ENCODE measurements around the gene ARHGAP25. TPM values are rescaled to one million over a fixed set of nuclear protein-coding genes. Genes with fewer than 3 reads are reported as not detected.
A peak's percentile ranks its signal among the peaks of the same experiment; 100 is the strongest.

ARHGAP25 gene
- total RNA-seq, 3 donors from 2014 or later (not counting 1 experiment from before 2014, with no cell fraction given) = 122 to 180 (median 155) TPM

DNA sequence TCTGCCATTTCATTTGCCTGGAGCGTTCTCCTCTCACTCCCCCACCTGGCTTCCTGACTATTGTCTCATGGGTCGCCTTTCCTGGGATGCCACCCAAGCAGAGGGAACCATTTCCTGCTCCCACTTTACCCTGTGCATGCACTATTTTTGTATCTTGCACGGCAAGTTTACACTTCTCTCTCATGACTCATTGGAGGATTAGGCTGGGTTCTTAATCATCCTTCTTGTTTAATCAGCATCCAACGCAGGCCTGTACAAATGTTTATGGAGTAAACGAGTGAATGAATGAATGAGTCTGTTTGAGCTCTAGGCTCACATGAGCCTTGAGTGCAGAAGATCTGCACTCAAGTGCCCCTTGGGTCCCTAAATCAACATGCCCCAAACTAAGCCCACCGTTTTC is 3.8 kb upstream of the ARHGAP25 start:
- peaks cover 21 to 28% of the 10 kb centered on the region in 2 donors for H3K27me3 Mint-ChIP-seq (ENCODE audit: low read depth in 2 of 2)
- Histone ChIP-seq H3K9me3 (ENCODE audit: control insufficient read depth, insufficient read depth, low read length) (no peaks in the 10 kb centered on the region), H3K27me3 (ENCODE audit: control insufficient read depth, insufficient read depth, low read length) (no peaks in the 10 kb centered on the region), H3K4me1 (ENCODE audit: control insufficient read depth, insufficient read depth, low read length) (peaks cover 27% of the 10 kb centered on the region), H3K36me3 (ENCODE audit: control insufficient read depth, insufficient read depth, low read length) (no peaks in the 10 kb centered on the region), H3K4me3 (ENCODE audit: low read length) (no peak overlapping the region), H3K27ac (ENCODE audit: low read length) (no peak overlapping the region)
- DNase-seq (no peak), ATAC-seq (no peak)
- H3K36me3 Mint-ChIP-seq = no peaks in the 10 kb centered on the region
- intact Hi-C loops (cut with micrococcal nuclease) = no loop called here
- TF ChIP-seq, protein P1, sequence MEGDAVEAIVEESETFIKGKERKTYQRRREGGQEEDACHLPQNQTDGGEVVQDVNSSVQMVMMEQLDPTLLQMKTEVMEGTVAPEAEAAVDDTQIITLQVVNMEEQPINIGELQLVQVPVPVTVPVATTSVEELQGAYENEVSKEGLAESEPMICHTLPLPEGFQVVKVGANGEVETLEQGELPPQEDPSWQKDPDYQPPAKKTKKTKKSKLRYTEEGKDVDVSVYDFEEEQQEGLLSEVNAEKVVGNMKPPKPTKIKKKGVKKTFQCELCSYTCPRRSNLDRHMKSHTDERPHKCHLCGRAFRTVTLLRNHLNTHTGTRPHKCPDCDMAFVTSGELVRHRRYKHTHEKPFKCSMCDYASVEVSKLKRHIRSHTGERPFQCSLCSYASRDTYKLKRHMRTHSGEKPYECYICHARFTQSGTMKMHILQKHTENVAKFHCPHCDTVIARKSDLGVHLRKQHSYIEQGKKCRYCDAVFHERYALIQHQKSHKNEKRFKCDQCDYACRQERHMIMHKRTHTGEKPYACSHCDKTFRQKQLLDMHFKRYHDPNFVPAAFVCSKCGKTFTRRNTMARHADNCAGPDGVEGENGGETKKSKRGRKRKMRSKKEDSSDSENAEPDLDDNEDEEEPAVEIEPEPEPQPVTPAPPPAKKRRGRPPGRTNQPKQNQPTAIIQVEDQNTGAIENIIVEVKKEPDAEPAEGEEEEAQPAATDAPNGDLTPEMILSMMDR (IDR thresholded peaks at IDR 0.05) = no peak
- H3K9me3 Mint-ChIP-seq = no peaks in the 10 kb centered on the region
- 88% methylated on average over 6 of the region's 6 CpGs for WGBS (ENCODE audit: insufficient coverage)
- H3K4me3 Mint-ChIP-seq = no peak overlapping the region
- H3K4me1 Mint-ChIP-seq = peaks cover 4 to 6% of the 10 kb centered on the region in 2 donors
- H3K27ac Mint-ChIP-seq = no peak overlapping the region

DNA sequence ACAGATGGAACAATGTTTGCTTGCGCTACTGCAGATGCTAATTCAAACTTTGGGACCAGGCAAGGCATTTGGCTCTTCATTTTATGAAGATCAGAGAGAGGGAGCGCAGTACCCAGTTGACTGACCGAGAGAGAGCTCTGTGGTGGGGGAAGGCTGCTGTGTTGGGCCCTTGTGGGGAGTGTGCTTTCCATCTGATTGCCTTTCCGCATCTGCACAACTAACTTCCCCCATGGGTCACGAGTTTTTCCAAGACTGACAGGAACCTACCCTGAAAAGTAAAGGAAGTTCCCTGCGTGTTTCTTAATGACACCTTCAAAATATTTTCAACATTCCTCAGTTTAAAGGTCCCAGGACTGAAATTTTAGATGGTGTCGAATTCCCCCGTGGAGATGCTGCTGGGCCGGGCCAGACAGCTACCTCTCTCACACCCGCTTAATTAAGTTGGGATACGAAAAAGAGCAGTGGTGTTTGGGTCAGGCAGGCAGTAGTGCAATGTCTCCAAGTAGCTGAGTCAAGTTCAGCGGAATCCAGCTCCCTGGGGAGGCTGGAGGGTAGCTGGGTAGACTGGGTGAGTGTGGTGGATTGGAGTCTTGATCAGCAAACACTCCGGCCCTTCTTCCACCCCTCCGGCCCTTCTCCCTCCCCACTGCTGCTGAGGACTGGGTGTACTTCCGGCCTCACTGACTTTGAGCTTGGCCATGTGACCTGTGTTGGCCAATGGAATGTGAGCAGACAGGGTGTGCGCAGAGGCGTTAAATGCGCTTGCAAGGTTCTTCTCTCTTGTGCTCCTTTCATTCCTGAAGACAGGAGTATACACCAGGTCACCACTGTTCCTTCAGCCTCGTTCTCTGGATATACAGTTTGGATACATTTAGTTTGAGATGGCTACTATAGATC is 2.3 kb upstream of the ARHGAP25 start:
- TF ChIP-seq, protein P1 (IDR thresholded peaks at IDR 0.05) = no peak
- Mint-ChIP-seq H3K4me3 (no peak overlapping the region), H3K27me3 (ENCODE audit: low read depth in 2 of 2) (peaks cover 18 to 23% of the 10 kb centered on the region in 2 donors), H3K9me3 (no peaks in the 10 kb centered on the region), H3K4me1 (peaks cover 5 to 11% of the 10 kb centered on the region in 2 donors), H3K36me3 (no peaks in the 10 kb centered on the region), H3K27ac (no peak overlapping the region)
- DNase-seq (no peak), ATAC-seq (no peak)
- Histone ChIP-seq H3K9me3 (ENCODE audit: control insufficient read depth, insufficient read depth, low read length) (no peaks in the 10 kb centered on the region), H3K27ac (ENCODE audit: low read length) (no peak overlapping the region), H3K4me1 (ENCODE audit: control insufficient read depth, insufficient read depth, low read length) (peaks cover 20% of the 10 kb centered on the region), H3K36me3 (ENCODE audit: control insufficient read depth, insufficient read depth, low read length) (no peaks in the 10 kb centered on the region), H3K4me3 (ENCODE audit: low read length) (no peak overlapping the region), H3K27me3 (ENCODE audit: control insufficient read depth, insufficient read depth, low read length) (no peaks in the 10 kb centered on the region)
- intact Hi-C loops (cut with micrococcal nuclease) = no loop called here
- WGBS (ENCODE audit: insufficient coverage) = 90% methylated on average over 18 of the region's 19 CpGs

DNA sequence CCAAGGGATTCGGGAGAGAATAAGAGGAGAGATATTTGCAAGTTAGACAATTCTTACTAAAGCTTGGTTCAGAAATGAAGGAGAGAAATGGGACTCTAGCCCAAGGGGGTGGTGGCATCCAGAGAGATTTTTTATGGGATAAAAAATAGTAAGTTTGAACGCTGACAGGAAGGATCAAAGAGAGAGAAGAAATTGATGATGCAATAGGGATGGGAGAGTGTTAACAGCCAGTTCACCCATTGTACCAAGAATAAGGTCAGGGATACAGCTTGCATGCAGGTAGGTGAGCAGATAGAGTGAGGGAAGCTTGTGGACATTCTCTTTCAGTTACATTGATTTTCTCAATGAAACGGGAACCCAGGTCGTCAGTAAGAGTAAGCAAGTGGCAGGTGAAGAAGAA is 1.2 kb upstream of the ARHGAP25 start:
- Mint-ChIP-seq H3K27me3 (ENCODE audit: low read depth in 2 of 2) (peaks cover 13 to 14% of the 10 kb centered on the region in 2 donors), H3K27ac (no peak overlapping the region), H3K4me3 (no peak overlapping the region), H3K36me3 (no peaks in the 10 kb centered on the region), H3K4me1 (peaks cover 9 to 16% of the 10 kb centered on the region in 2 donors), H3K9me3 (no peaks in the 10 kb centered on the region)
- 87% methylated on average over 4 of the region's 4 CpGs for WGBS (ENCODE audit: insufficient coverage)
- TF ChIP-seq, protein P1 (IDR thresholded peaks at IDR 0.05) = no peak
- Histone ChIP-seq H3K4me1 (ENCODE audit: control insufficient read depth, insufficient read depth, low read length) (peaks cover 26% of the 10 kb centered on the region), H3K4me3 (ENCODE audit: low read length) (no peak overlapping the region), H3K27me3 (ENCODE audit: control insufficient read depth, insufficient read depth, low read length) (no peaks in the 10 kb centered on the region), H3K9me3 (ENCODE audit: control insufficient read depth, insufficient read depth, low read length) (no peaks in the 10 kb centered on the region), H3K27ac (ENCODE audit: low read length) (peak overlapping the region; percentile 1), H3K36me3 (ENCODE audit: control insufficient read depth, insufficient read depth, low read length) (no peaks in the 10 kb centered on the region)
- DNase-seq = no peak
- intact Hi-C loops (cut with micrococcal nuclease) = no loop called here
- ATAC-seq = no peak
